Fibroblast of mammary gland (primary cell): Measurements from ENCODE around the gene TJP1.

Experiments used
- DNase-seq: peaks from one replicate; pipeline ENCODE4 v3.0.0-alpha.2; 2010; ENCODE audit warnings: low read depth
- H3K4me3 ChIP-seq: 2 replicates; pipeline ENCODE4 v1.5.1; 2011; ENCODE audit warnings: low read depth, mild to moderate bottlenecking, low read length, moderate library complexity; ENCODE audit not compliant: control insufficient read depth
- TF ChIP-seq, protein P1 (sequence below): conservative IDR thresholded peaks from 2 replicates; pipeline ENCODE4 v1.5.1; 2011; ENCODE audit warnings: low read depth, low read length, inconsistent platforms; ENCODE audit not compliant: control insufficient read depth, insufficient read depth

TJP1 gene

DNA sequence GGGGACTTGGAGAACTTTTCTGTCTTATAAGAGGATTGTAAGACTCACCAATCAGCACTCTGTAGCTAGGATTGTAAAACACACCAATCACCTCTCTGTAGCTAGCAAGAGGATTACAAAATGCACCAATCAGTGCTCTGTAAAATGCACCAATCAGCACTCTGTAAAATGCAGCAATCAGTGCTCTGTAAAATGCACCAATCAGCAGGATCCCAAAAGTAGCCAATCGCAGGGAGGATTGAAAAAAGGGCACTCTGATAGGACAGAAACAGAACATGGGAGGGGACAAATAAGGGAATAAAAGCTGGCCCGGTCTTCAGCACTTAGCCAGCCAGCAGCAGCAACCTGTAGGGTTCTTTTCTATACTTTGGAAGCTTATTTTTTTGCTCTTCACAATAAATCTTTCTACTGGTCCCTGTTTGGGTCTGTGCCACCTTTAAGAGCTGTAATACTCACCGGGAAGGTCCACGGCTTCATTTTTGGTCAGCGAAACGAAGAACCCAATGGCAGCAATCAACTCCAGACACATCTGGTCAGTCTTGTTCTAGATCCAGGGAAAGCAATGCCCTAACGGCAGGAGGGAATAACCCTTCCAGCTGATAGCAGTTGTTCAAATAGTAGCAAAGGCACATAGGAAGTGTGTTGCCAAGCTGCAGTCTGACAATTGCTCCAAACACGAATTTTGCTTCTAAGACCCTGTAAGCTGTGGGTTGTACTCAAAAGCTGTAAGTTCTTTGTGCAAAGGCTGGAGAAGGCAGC is 135.6 kb downstream of the TJP1 start:
- no peak overlapping the region for H3K4me3 ChIP-seq
- TF ChIP-seq, protein P1, sequence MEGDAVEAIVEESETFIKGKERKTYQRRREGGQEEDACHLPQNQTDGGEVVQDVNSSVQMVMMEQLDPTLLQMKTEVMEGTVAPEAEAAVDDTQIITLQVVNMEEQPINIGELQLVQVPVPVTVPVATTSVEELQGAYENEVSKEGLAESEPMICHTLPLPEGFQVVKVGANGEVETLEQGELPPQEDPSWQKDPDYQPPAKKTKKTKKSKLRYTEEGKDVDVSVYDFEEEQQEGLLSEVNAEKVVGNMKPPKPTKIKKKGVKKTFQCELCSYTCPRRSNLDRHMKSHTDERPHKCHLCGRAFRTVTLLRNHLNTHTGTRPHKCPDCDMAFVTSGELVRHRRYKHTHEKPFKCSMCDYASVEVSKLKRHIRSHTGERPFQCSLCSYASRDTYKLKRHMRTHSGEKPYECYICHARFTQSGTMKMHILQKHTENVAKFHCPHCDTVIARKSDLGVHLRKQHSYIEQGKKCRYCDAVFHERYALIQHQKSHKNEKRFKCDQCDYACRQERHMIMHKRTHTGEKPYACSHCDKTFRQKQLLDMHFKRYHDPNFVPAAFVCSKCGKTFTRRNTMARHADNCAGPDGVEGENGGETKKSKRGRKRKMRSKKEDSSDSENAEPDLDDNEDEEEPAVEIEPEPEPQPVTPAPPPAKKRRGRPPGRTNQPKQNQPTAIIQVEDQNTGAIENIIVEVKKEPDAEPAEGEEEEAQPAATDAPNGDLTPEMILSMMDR, result no peak
- no peak for DNase-seq

DNA sequence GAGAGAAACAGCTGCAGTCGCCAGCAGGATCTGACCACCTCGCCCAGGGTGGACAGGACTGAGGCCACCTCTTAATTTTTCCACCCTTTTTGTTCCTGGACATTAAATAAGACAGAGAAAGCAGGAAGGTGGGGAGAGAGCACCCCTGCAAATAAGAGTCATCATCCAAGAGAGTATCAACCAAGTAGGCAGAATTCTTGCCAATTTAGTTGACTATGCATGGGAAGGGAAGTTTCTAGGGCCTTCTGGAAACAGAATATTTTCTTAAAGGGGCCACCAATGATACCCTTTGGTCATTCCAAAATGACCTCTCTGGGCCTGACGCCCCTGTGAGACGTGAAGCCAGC is 136.2 kb downstream of the TJP1 start:
- no peak for DNase-seq

DNA sequence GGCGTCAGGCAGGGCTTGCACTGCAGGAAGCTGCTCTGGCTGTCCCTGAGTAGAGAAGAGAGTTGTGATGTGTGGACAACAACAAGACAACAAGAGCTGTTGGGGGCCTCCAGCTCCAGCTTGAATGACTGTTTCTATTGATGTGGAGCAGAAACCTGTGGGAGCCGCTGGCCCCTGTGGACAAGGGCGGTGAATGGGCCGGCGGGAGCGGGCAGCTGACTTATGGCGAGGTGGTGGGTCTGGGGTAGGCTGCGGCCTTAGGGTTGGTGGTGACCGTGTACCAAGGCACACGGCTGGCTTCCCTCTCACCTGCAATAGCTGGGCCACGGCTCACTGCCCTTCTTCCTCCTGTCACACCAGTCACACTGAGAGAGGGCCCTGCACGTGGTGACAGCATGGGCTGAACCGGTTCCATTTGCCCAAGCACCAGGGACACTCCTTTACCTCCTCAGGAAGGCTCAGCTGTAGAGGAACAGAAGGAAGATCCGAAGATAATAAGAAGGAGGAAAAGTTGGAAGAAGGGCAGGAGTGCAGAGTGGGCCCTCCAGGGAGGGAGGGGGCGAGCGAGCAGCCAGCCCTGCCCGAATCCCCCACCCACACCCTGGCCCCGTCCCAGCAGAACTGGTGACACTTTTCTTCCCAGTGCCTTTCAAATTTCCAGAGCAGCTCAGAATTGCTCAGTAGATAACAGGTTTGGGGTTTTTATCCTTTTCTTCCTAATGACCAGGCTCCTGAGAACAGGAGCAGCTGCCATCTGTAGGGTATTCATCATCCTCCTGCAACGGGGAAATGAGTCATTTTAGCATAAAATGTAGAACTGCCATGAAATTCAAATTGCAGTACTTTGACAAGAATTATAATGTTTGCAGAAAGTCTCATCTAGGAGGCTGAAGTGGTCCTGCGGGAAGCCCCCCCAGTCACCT is 136.9 kb downstream of the TJP1 start:
- H3K4me3 ChIP-seq, result no peak overlapping the region
- DNase-seq, result peak; percentile 72
- TF ChIP-seq, protein P1, result no peak

More for the DNA sequence above, 136.2 kb downstream of the TJP1 start:
- H3K4me3 ChIP-seq, result no peak overlapping the region
- TF ChIP-seq, protein P1, result no peak

DNA sequence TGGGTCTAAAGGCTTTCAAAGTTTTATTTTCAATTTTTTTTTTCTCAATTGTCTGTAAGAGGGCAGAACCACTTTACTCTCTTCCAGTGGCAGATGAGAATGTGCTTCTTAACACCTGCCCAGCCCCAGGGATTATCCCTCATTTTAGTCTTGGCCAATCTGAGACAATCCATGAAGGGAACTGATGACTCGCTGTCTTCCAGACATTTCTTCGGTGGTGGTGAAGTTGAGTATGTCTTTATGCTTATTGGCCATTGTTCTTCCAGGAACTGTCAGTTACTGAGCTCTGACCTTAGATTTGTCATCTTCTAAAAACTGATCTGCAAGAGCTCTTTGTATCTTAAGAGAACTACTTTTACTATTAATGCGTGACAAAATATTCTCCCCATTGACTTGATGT is 139.5 kb downstream of the TJP1 start:
- peak; percentile 57 for DNase-seq
- TF ChIP-seq, protein P1, result no peak
- H3K4me3 ChIP-seq, result no peak overlapping the region

- no peak overlapping the region for H3K4me3 ChIP-seq
- TF ChIP-seq, protein P1, result no peak
- no peak for DNase-seq
Measured at GRCh38 chr15:29682361-29682760, 139.9 kb downstream of the TJP1 start.

- TF ChIP-seq, protein P1, result no peak
- DNase-seq, result no peak
- H3K4me3 ChIP-seq, result no peak overlapping the region
Measured at GRCh38 chr15:29681946-29682345, 140.3 kb downstream of the TJP1 start.
